NK-92 treated with Interleukin-12 subunit alpha and Interleukin-12 subunit beta, amount 100 ng/mL, for 24 hours (cell line): ENCODE data around the gene ARFGEF3.

ENCODE experiments used
- DNase-seq: peaks from one replicate; lab custom pipeline; 2025; lab: John Stamatoyannopoulos, UW

Gene ARFGEF3

GRCh38 chr6:138240476-138241245 is 78.9 kb downstream of the ARFGEF3 start:
- no peak for DNase-seq

GRCh38 chr6:138241381-138241780 is 79.6 kb downstream of the ARFGEF3 start:
- DNase-seq = no peak

- no peak for DNase-seq
Measured at GRCh38 chr6:138241934-138242333, 80.2 kb downstream of the ARFGEF3 start.

GRCh38 chr6:138242987-138243592 is 81.4 kb downstream of the ARFGEF3 start:
- no peak for DNase-seq

GRCh38 chr6:138245751-138246150 is 84.0 kb downstream of the ARFGEF3 start:
- DNase-seq = no peak

GRCh38 chr6:138246650-138247440 is 85.1 kb downstream of the ARFGEF3 start:
- DNase-seq = no peak

GRCh38 chr6:138248011-138248410 is 86.3 kb downstream of the ARFGEF3 start:
- no peak for DNase-seq

GRCh38 chr6:138248878-138249277 is 87.1 kb downstream of the ARFGEF3 start:
- no peak for DNase-seq

- DNase-seq = no peak
Measured at GRCh38 chr6:138250053-138250452, 88.3 kb downstream of the ARFGEF3 start.

GRCh38 chr6:138250513-138251247 is 88.9 kb downstream of the ARFGEF3 start:
- DNase-seq = no peak

- DNase-seq = no peak
Measured at GRCh38 chr6:138253731-138254130, 92.0 kb downstream of the ARFGEF3 start.

GRCh38 chr6:138255443-138255842 is 93.7 kb downstream of the ARFGEF3 start:
- no peak for DNase-seq

- no peak for DNase-seq
Measured at GRCh38 chr6:138257638-138258040, 95.9 kb downstream of the ARFGEF3 start.

- DNase-seq = no peak
Measured at GRCh38 chr6:138258197-138258596, 96.5 kb downstream of the ARFGEF3 start.

- no peak for DNase-seq
Measured at GRCh38 chr6:138258991-138259390, 97.3 kb downstream of the ARFGEF3 start.

- no peak for DNase-seq
Measured at GRCh38 chr6:138261116-138261780, 99.5 kb downstream of the ARFGEF3 start.

GRCh38 chr6:138263963-138264362 is 102.2 kb downstream of the ARFGEF3 start:
- no peak for DNase-seq

- no peak for DNase-seq
Measured at GRCh38 chr6:138264372-138264880, 102.7 kb downstream of the ARFGEF3 start.

- no peak for DNase-seq
Measured at GRCh38 chr6:138266095-138266494, 104.4 kb downstream of the ARFGEF3 start.

- no peak for DNase-seq
Measured at GRCh38 chr6:138267971-138268895, 106.5 kb downstream of the ARFGEF3 start.
